Measurements from ENCODE around the gene COL26A1. TPM values are rescaled to one million over a fixed set of nuclear protein-coding genes. Genes with fewer than 3 reads are reported as not detected.
A peak's percentile ranks its signal among the peaks of the same experiment; 100 is the strongest.

COL26A1 gene
- polyA plus RNA-seq, 1 experiment, result 0.48 TPM

- DNase-seq (ENCODE audit: low read depth), result no peak
- Histone ChIP-seq H3K27me3 (ENCODE audit: control insufficient read depth, insufficient read depth, low read length) (0 out of 2 replicates have a peak, but pooled peaks cover 3% of the 10 kb centered on the region), H3K4me3 (ENCODE audit: low read depth, low read length) (no peak overlapping the region), H3K36me3 (ENCODE audit: control insufficient read depth, insufficient read depth, low read length) (no peaks in the 10 kb centered on the region)
- ChIA-PET POLR2A (no interaction called here), CTCF (interaction anchor here (0.6 to 2.9 kb wide), 12 partner anchors 12 to 638 kb away, joined by 3 to 12 read pairs (median 4); no protein-coding TSS in a partner anchor)
- TF ChIP-seq CTCF (IDR thresholded peaks at IDR 0.05; ENCODE audit: insufficient read depth, low read depth, low read length), result peak; percentile 19; the same call in 1 of the 2 replicates
Observed at GRCh38 chr7:101598986-101599771, 236.5 kb downstream of the COL26A1 start.

GRCh38 chr7:101599787-101600186, 237.1 kb downstream of the COL26A1 start:
- ChIA-PET POLR2A (no interaction called here), CTCF (interaction anchor here (1.0 to 2.9 kb wide), 10 partner anchors 13 to 673 kb away, joined by 3 to 7 read pairs (median 4); no protein-coding TSS in a partner anchor)
- TF ChIP-seq CTCF (IDR thresholded peaks at IDR 0.05; ENCODE audit: insufficient read depth, low read depth, low read length), result no peak
- H3K36me3 ChIP-seq (ENCODE audit: control insufficient read depth, insufficient read depth, low read length), result no peaks in the 10 kb centered on the region
- no peak overlapping the region for H3K4me3 ChIP-seq (ENCODE audit: low read depth, low read length)
- 0 out of 2 replicates have a peak, but pooled peaks cover 3% of the 10 kb centered on the region for H3K27me3 ChIP-seq (ENCODE audit: control insufficient read depth, insufficient read depth, low read length)
- no peak for DNase-seq (ENCODE audit: low read depth)

GRCh38 chr7:101602082-101602481, 239.4 kb downstream of the COL26A1 start:
- ChIA-PET CTCF (interaction anchor here (1.0 to 2.9 kb wide), 26 partner anchors 9 to 670 kb away, joined by 3 to 30 read pairs (median 6); no protein-coding TSS in a partner anchor), POLR2A (no interaction called here)
- TF ChIP-seq CTCF (IDR thresholded peaks at IDR 0.05; ENCODE audit: insufficient read depth, low read depth, low read length), result no peak
- Histone ChIP-seq H3K4me3 (ENCODE audit: low read depth, low read length) (no peak overlapping the region), H3K36me3 (ENCODE audit: control insufficient read depth, insufficient read depth, low read length) (no peaks in the 10 kb centered on the region), H3K27me3 (ENCODE audit: control insufficient read depth, insufficient read depth, low read length) (no peaks in the 10 kb centered on the region)
- no peak for DNase-seq (ENCODE audit: low read depth)

- DNase-seq (ENCODE audit: low read depth), result no peak
- peak; percentile 98 for TF ChIP-seq CTCF (IDR thresholded peaks at IDR 0.05; ENCODE audit: insufficient read depth, low read depth, low read length)
- H3K4me3 ChIP-seq (ENCODE audit: low read depth, low read length), result no peak overlapping the region
- no peaks in the 10 kb centered on the region for H3K36me3 ChIP-seq (ENCODE audit: control insufficient read depth, insufficient read depth, low read length)
- ChIA-PET POLR2A (no interaction called here), CTCF (interaction anchor here (0.6 to 2.9 kb wide), 35 partner anchors 9 to 669 kb away, joined by 3 to 30 read pairs (median 6); no protein-coding TSS in a partner anchor)
- no peaks in the 10 kb centered on the region for H3K27me3 ChIP-seq (ENCODE audit: control insufficient read depth, insufficient read depth, low read length)
Observed at GRCh38 chr7:101602484-101603241, 240.0 kb downstream of the COL26A1 start.

All from BJ (cell line).